Endothelial cell of umbilical vein (primary cell): Measurements from ENCODE around the gene ITGAX. TPM values are rescaled to one million over a fixed set of nuclear protein-coding genes. Genes with fewer than 3 reads are reported as not detected.

Experiments used
- BruUV-seq: library from RNA; stranded (reverse); fragments of 400-500 nt; replicated peaks from 2 replicates; lab custom pipeline; 2021; lab: Mats Ljungman, UMichigan
- CTCF ChIA-PET: fragments of 300-600, 350-600 bp; sonication (Branson Sonifier 250); formaldehyde crosslinking; loops from one replicate; lab custom pipeline; 2021; ENCODE audit warnings: antibody characterized with exemption, inconsistent platforms; lab: Charles Lee
- POLR2A ChIA-PET: fragments of 300-600, 350-600 bp; sonication (Branson Sonifier 250); formaldehyde crosslinking; loops from one replicate; lab custom pipeline; 2021; ENCODE audit warnings: antibody characterized with exemption, inconsistent platforms; lab: Charles Lee
- DNase-seq: peaks from one replicate; pipeline ENCODE4 v3.0.0-alpha.2; 2011; ENCODE audit warnings: low read depth, low spot score
- FAIRE-seq: peaks from 2 replicates; lab custom pipeline; 2011; peaks lifted over from hg19 to GRCh38; lab: Jason Lieb, UNC
- H2AFZ ChIP-seq: 2 replicates; pipeline ENCODE4 v1.6.0; 2012; ENCODE audit warnings: low read depth, low read length, control low read depth, inconsistent platforms
- H3K27ac ChIP-seq: 2 replicates; pipeline ENCODE4 v1.5.1; 2011; ENCODE audit warnings: low read depth, mild to moderate bottlenecking, control low read depth, low read length, moderate library complexity; ENCODE audit not compliant: insufficient read depth
- H3K27me3 ChIP-seq, 2 experiments: 2 replicates each; pipeline versions ENCODE4 v1.6.0 to v1.6.1; 2011; ENCODE audit warnings: low read length in 2 of 2, mixed read lengths in 1 of 2; ENCODE audit not compliant: control insufficient read depth in 2 of 2, insufficient read depth in 2 of 2
- H3K36me3 ChIP-seq, 2 experiments: 2 replicates in 1 of 2; 3 replicates in 1 of 2; pipeline ENCODE4 v1.5.1; 2011; ENCODE audit warnings: low read length in 2 of 2, mild to moderate bottlenecking in 1 of 2, moderate library complexity in 1 of 2; ENCODE audit not compliant: control insufficient read depth in 2 of 2, insufficient read depth in 2 of 2; ENCODE audit errors: extremely low read depth in 1 of 2
- H3K4me1 ChIP-seq: 3 replicates; pipeline ENCODE4 v1.5.1; 2011; ENCODE audit warnings: mild to moderate bottlenecking, low read length; ENCODE audit not compliant: control insufficient read depth, insufficient read depth; ENCODE audit errors: extremely low read depth
- H3K4me2 ChIP-seq: 2 replicates; pipeline ENCODE4 v1.6.1; 2011; ENCODE audit warnings: low read length, control low read depth, mixed read lengths; ENCODE audit not compliant: insufficient read depth
- H3K4me3 ChIP-seq, 3 experiments: fragments of 200-600 bp in 1 of 3; sonication (generic), shearing (Covaris generic) in 1 of 3; replicated peaks in 1 of 3; 2 replicates each; pipeline ENCODE4 v1.5.1; 2011 to 2016; ENCODE audit warnings: control low read depth in 3 of 3, low read length in 3 of 3, mild to moderate bottlenecking in 2 of 3, inconsistent platforms in 1 of 3, low read depth in 1 of 3, moderate library complexity in 1 of 3; ENCODE audit not compliant: insufficient read depth in 1 of 3
- H3K79me2 ChIP-seq: 2 replicates; pipeline ENCODE4 v1.6.0; 2012; ENCODE audit warnings: low read length, inconsistent platforms; ENCODE audit not compliant: control insufficient read depth, insufficient read depth
- H3K9ac ChIP-seq: replicated peaks from 2 replicates; pipeline ENCODE3; 2011; ENCODE audit warnings: low read length, control low read depth; ENCODE audit not compliant: insufficient read depth; ENCODE audit errors: extremely low read depth
- H3K9me1 ChIP-seq: replicated peaks from 3 replicates; pipeline ENCODE4 v1.6.0; 2011; ENCODE audit warnings: mild to moderate bottlenecking, low read length; ENCODE audit not compliant: control insufficient read depth, insufficient read depth; ENCODE audit errors: extremely low read depth
- H3K9me3 ChIP-seq: replicated peaks from 2 replicates; pipeline ENCODE4 v1.5.1; 2012; ENCODE audit warnings: low read length, inconsistent platforms; ENCODE audit not compliant: control insufficient read depth, insufficient read depth
- H4K20me1 ChIP-seq: replicated peaks from 2 replicates; pipeline ENCODE3; 2011; ENCODE audit warnings: mild to moderate bottlenecking, low read length; ENCODE audit not compliant: control insufficient read depth, insufficient read depth; ENCODE audit errors: extremely low read depth
- CTCF ChIP-seq, 2 donors: IDR thresholded peaks; 1 replicate in 1 of 2; 2 replicates in 1 of 2; pipeline ENCODE4 v1.5.1; 2011; ENCODE audit warnings: low read length in 2 of 2, mild to moderate bottlenecking in 2 of 2, moderate library complexity in 2 of 2, control low read depth in 1 of 2, inconsistent platforms in 1 of 2, low read depth in 1 of 2; ENCODE audit not compliant: insufficient read depth in 1 of 2; ENCODE audit errors: extremely low read depth in 1 of 2
- EZH2 ChIP-seq: IDR thresholded peaks from 2 replicates; pipeline ENCODE4 v1.6.1; 2012; ENCODE audit warnings: borderline replicate concordance, low read depth, mild to moderate bottlenecking, moderate library complexity, low read length, inconsistent platforms; ENCODE audit not compliant: severe bottlenecking
- FOS ChIP-seq: IDR thresholded peaks from 2 replicates; pipeline ENCODE4 v1.6.1; 2011; ENCODE audit warnings: mild to moderate bottlenecking, low read length, moderate library complexity, borderline replicate concordance; ENCODE audit not compliant: insufficient read depth
- GATA2 ChIP-seq: IDR thresholded peaks from 2 replicates; pipeline ENCODE4 v1.7.0; 2011; ENCODE audit warnings: low read depth, mild to moderate bottlenecking, moderate library complexity, mixed read lengths, low read length; ENCODE audit not compliant: insufficient read length, insufficient read depth
- JUN ChIP-seq: IDR thresholded peaks from 2 replicates; pipeline ENCODE4 v1.6.1; 2011; ENCODE audit warnings: borderline replicate concordance, low read depth; ENCODE audit not compliant: insufficient read length, insufficient read depth
- MYC ChIP-seq: IDR thresholded peaks from one replicate; pipeline ENCODE4 v1.6.1; 2011; ENCODE audit warnings: mild to moderate bottlenecking, low read depth, low read length
- POLR2A ChIP-seq: IDR thresholded peaks from 2 replicates; pipeline ENCODE4 v1.6.1; 2012; ENCODE audit warnings: low read depth, mild to moderate bottlenecking, control low read depth, low read length
- POLR2AphosphoS5 ChIP-seq: IDR thresholded peaks from 2 replicates; pipeline ENCODE4 v1.6.1; 2012; ENCODE audit warnings: low read depth, mild to moderate bottlenecking, control low read depth, low read length, moderate library complexity; ENCODE audit not compliant: insufficient read depth
- dilution Hi-C: fragments of 300-500 bp; cut with MboI; formaldehyde crosslinking; loops from one replicate; pipeline ENCODE4 v1.15.0; 2019; ENCODE audit warnings: low sequenced_read_pairs; ENCODE audit not compliant: extremely low pct_ligation_motif_present
- intact Hi-C: fragments of 100-400 bp; cut with micrococcal nuclease; formaldehyde crosslinking; loops from one replicate; pipeline ENCODE4 v1.10.0; 2022
- polyA plus RNA-seq, 4 experiments: library from polyadenylated mRNA; depleted of rRNA in 3 of 4; stranded (reverse) in 3 of 4; unstranded in 1 of 4; fragments of >200 nt; gene quantifications; 2 replicates each; pipeline versions ENCODE4 v1.2.1 to v1.2.3, GENCODE V29; 2011 to 2012; ENCODE audit warnings: missing spikeins in 1 of 4
- total RNA-seq: library from RNA; stranded (reverse); gene quantifications from 2 replicates; pipeline ENCODE4 v1.2.3, GENCODE V29; 2021
- TF ChIP-seq, protein P1 (sequence below): IDR thresholded peaks from 2 replicates; pipeline ENCODE4 v1.6.1; 2011; ENCODE audit not compliant: insufficient read depth, insufficient read length

The ITGAX gene
- total and polyA plus RNA-seq, 2 donors (not counting 3 experiments of a cell fraction or from before 2014, with no cell fraction given): 0.18 to 1.4 TPM

DNA sequence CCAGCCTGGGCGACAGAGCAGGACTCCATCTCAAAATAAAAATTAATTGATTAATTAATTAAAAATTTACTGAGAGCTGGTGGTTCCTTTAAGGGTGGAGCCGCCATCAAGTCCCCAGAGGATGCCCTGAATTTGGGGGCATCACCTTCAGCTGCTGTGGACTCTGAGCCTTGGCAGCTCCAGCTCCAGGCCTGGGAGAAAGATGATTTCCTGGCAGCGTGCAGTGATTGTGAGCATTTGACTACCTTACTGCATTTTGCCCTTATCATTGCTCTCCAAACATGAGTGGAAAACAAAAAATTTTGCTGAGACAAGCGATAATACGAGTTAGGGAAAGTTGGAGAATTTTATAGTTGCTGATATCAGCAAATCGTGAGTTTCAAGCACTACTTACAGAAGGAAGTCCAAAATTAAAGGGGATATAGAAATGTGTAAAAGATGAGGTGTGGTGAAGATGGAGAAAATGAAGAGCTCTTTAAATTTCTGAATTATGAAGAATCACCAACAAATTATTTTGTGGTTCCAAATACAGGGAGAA is 35.6 kb downstream of the ITGAX start:
- Histone ChIP-seq H2AFZ (no peak overlapping the region), H3K9me1 (no peaks in the 10 kb centered on the region), H3K27ac (no peak overlapping the region), H3K9me3 (no peaks in the 10 kb centered on the region), H4K20me1 (no peaks in the 10 kb centered on the region), H3K27me3 (no peaks in the 10 kb centered on the region), H3K9ac (no peak overlapping the region), H3K79me2 (no peaks in the 10 kb centered on the region), H3K36me3 (no peaks in the 10 kb centered on the region), H3K4me1 (no peaks in the 10 kb centered on the region), H3K4me3 (no peak overlapping the region), H3K4me2 (no peak overlapping the region)
- FAIRE-seq (no peak), DNase-seq (no peak)
- BruUV-seq: no TSS peak
- POLR2A ChIA-PET: no interaction called here
- dilution Hi-C loops: no loop called here
- CTCF ChIA-PET: interaction anchor here (1.0 to 1.7 kb wide), 3 partner anchors 8 to 180 kb away, joined by 3 to 7 read pairs (median 4); no protein-coding TSS in a partner anchor
- intact Hi-C loops: no loop called here
- TF ChIP-seq POLR2AphosphoS5 (no peak), MYC (no peak), POLR2A (no peak), CTCF (IDR thresholded peaks at IDR 0.05; ENCODE audit: extremely low read depth in 1 of 2, insufficient read depth in 1 of 2, low read depth in 1 of 2, low read length in 2 of 2) (no peak), EZH2 (no peak), FOS (no peak), GATA2 (no peak), JUN (no peak)
- TF ChIP-seq, protein P1, sequence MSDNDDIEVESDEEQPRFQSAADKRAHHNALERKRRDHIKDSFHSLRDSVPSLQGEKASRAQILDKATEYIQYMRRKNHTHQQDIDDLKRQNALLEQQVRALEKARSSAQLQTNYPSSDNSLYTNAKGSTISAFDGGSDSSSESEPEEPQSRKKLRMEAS: no peak
